ENCODE data around the gene ZNF74.
"Not testable (repeated sequence)": the region's sequence is repeated elsewhere in the genome, so short reads cannot be mapped to it uniquely, and the experiment has no call there.

Gene ZNF74

GRCh38 chr22:20376983-20377382, 17.0 kb upstream of the ZNF74 start:
- DNase-seq = not testable (repeated sequence)

GRCh38 chr22:20378110-20378509, 15.8 kb upstream of the ZNF74 start:
- DNase-seq = no peak

- not testable (repeated sequence) for DNase-seq
Measured at GRCh38 chr22:20378684-20379083, 15.3 kb upstream of the ZNF74 start.

GRCh38 chr22:20380486-20380885, 13.5 kb upstream of the ZNF74 start:
- no peak for DNase-seq

GRCh38 chr22:20383538-20383937, 10.4 kb upstream of the ZNF74 start:
- DNase-seq = no peak

- no peak for DNase-seq
Measured at GRCh38 chr22:20384171-20384570, 9.8 kb upstream of the ZNF74 start.

- no peak for DNase-seq
Measured at GRCh38 chr22:20384865-20385264, 9.1 kb upstream of the ZNF74 start.

GRCh38 chr22:20386336-20386735, 7.6 kb upstream of the ZNF74 start:
- no peak for DNase-seq

- no peak for DNase-seq
Measured at GRCh38 chr22:20386972-20387371, 7.0 kb upstream of the ZNF74 start.

GRCh38 chr22:20388200-20388599, 5.8 kb upstream of the ZNF74 start:
- no peak for DNase-seq

GRCh38 chr22:20389288-20389687, 4.7 kb upstream of the ZNF74 start:
- no peak for DNase-seq

- no peak for DNase-seq
Measured at GRCh38 chr22:20390394-20390907, 3.5 kb upstream of the ZNF74 start.

GRCh38 chr22:20391222-20391621, 2.7 kb upstream of the ZNF74 start:
- no peak for DNase-seq

GRCh38 chr22:20392365-20392881, 1.5 kb upstream of the ZNF74 start:
- not testable (repeated sequence) for DNase-seq

- no peak for DNase-seq
Measured at GRCh38 chr22:20392983-20393704, 807 bp upstream of the ZNF74 start.

GRCh38 chr22:20395181-20395906, 1.4 kb downstream of the ZNF74 start:
- no peak for DNase-seq

GRCh38 chr22:20395907-20396287, 1.9 kb downstream of the ZNF74 start:
- no peak for DNase-seq

- no peak for DNase-seq
Measured at GRCh38 chr22:20396639-20397038, 2.7 kb downstream of the ZNF74 start.

GRCh38 chr22:20397498-20397897, 3.5 kb downstream of the ZNF74 start:
- DNase-seq = no peak

- no peak for DNase-seq
Measured at GRCh38 chr22:20398420-20398819, 4.5 kb downstream of the ZNF74 start.

GRCh38 chr22:20399866-20400605, 6.1 kb downstream of the ZNF74 start:
- no peak for DNase-seq

- no peak for DNase-seq
Measured at GRCh38 chr22:20400606-20401375, 6.8 kb downstream of the ZNF74 start.
